ENCODE measurements around the gene SH3GLB2.

SH3GLB2 gene

DNA sequence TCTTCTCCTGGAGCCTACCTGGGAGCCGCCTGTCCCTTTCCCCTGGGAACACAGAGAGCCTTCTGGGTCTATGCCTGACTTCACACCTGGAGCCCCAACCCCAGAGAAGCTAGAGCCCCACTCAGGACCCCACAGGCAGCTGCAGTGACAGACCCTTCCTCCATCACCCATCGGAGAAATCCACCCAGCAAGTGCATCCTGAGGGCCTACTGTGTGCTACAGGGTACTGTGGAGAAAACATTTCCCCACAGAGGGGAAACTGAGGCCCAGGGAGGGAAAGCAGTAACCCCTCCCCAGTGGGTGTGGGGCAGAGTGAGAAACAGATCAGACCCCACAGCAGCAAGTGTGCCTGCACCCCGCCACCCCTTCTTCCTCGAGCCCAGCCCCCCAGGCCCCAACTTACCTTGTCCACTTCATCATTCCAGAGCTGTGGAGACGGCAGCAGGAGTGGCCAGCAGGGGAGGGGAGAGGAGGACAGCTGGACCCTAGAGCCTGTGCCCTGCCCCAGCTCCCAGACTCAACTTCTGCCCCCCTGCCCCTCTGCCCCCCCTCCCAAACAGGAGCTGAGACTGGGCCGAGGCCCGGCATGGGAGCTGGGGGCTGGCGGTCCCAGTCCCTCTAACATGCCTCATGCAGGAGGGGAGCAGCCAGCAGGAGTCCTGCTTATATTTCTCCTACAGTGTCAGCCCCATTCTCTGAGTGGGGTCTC is 17.7 kb downstream of the SH3GLB2 start:
- DNase-seq (ENCODE audit: low read depth), result no peak

GRCh38 chr9:129009584-129010141 is 18.5 kb downstream of the SH3GLB2 start:
- TF ChIP-seq CTCF (conservative IDR thresholded peaks at IDR 0.05; ENCODE audit: low read length), result no peak
- no peak for DNase-seq (ENCODE audit: low read depth)

More for the DNA sequence above, 17.7 kb downstream of the SH3GLB2 start:
- TF ChIP-seq CTCF (conservative IDR thresholded peaks at IDR 0.05; ENCODE audit: low read length), result no peak
- H3K4me3 ChIP-seq (ENCODE audit: low read length), result no peak overlapping the region

DNA sequence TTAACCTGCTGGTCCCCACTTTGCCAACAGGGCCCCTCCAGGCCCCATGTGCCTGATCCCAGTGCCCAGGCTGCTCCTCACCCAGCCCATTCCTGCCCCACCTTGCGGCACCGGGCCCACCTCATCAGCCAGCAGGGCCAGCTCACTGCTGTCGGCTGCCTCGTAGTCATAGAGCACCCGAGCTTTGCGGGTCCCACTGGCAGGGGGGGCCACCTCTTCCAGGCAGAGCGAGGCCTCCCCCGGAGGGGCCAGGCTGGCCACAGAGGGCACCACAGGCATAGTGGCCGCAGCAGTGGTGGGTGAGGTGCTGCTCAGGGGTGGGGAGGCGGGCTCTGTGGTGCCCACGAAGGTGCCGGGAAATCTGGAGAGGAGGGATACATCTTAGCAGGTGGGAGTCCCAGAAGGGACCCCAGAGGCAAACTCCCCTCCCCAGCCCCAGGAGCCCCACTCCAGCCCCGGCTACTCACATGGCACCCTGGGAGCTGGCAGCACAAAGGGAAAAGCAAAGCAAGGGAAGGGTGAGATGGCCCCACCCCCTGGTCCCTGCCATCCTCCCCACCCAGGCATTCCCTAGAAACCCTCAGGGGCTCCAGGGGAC is 19.0 kb downstream of the SH3GLB2 start:
- no peak for TF ChIP-seq CTCF (conservative IDR thresholded peaks at IDR 0.05; ENCODE audit: low read length)
- no peak for DNase-seq (ENCODE audit: low read depth)
- no peak overlapping the region for H3K4me3 ChIP-seq (ENCODE audit: low read length)

More at GRCh38 chr9:129009584-129010141, 18.5 kb downstream of the SH3GLB2 start:
- H3K4me3 ChIP-seq (ENCODE audit: low read length), result no peak overlapping the region

GRCh38 chr9:129008469-129008965 is 19.6 kb downstream of the SH3GLB2 start:
- no peak for DNase-seq (ENCODE audit: low read depth)
- no peak for TF ChIP-seq CTCF (conservative IDR thresholded peaks at IDR 0.05; ENCODE audit: low read length)
- H3K4me3 ChIP-seq (ENCODE audit: low read length), result no peak overlapping the region

DNA sequence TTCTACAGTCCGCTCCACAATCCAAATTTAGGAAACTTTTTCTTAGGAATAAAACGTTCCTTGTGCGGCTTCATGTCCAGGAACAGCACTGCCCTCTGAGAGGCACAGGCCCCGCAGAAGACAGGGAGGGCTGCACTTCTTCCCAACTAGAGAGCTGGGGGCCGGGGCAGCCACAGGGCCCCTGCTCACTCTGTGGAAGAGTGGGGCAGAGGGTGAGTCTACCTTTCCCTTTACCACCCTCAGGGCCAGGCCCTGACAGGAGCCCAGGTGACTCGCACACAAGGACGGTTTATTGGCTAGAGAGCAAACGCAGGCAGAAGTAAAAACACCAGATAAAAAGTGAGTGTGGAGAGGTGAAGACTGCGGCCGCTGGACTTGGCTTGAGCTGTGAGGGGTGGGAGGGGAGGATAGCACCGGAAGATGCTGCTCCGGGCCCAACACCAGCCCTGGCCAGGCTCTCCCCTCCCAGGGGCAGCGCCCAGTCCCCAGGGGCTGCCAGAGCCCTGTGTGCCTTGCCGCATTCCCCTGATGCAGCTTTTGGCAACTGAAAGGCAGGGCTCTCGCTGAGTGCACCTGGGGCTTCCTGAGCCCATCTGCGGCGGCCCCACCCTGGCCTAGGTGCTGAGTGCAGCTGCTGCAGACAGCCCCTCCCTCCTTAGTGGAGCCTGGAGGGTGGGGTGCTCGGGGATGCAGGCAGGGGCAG is 20.2 kb downstream of the SH3GLB2 start:
- TF ChIP-seq CTCF (conservative IDR thresholded peaks at IDR 0.05; ENCODE audit: low read length), result no peak
- no peak overlapping the region for H3K4me3 ChIP-seq (ENCODE audit: low read length)
- DNase-seq (ENCODE audit: low read depth), result no peak

- no peak for DNase-seq (ENCODE audit: low read depth)
- TF ChIP-seq CTCF (conservative IDR thresholded peaks at IDR 0.05; ENCODE audit: low read length), result no peak
- H3K4me3 ChIP-seq (ENCODE audit: low read length), result no peak overlapping the region
Observed at GRCh38 chr9:129007035-129007765, 20.9 kb downstream of the SH3GLB2 start.

All from AG10803 (cell line).